IMR-90 (cell line): Measurements from ENCODE around the gene GRM5. TPM values are rescaled to one million over a fixed set of nuclear protein-coding genes. Genes with fewer than 3 reads are reported as not detected.

Source experiments
- ATAC-seq: fragments of 200-7000 bp; cut with Tn5 transposase; 2 replicates; pipeline ENCODE4 v1.9.1; 2020; ENCODE audit warnings: low read depth, mild to moderate bottlenecking, moderate library complexity
- BruUV-seq: library from RNA; stranded (reverse); fragments of 400-500 nt; replicated peaks from 2 replicates; lab custom pipeline; 2021; lab: Mats Ljungman, UMichigan
- CTCF ChIA-PET: fragments of 300-600 bp; formaldehyde crosslinking; extraction: SDS; loops from one replicate; lab custom pipeline; 2021; ENCODE audit warnings: antibody characterized with exemption; lab: Yijun Ruan, JAX
- POLR2A ChIA-PET: fragments of 300-600 bp; sonication (Branson Sonifier 250); formaldehyde crosslinking; loops from one replicate; lab custom pipeline; 2022; ENCODE audit warnings: antibody characterized with exemption; ENCODE audit not compliant: unreplicated experiment; lab: Charles Lee
- DNase-seq: peaks from one replicate; pipeline ENCODE4 v3.0.0; 2013
- H2AFZ ChIP-seq: replicated peaks from 2 replicates; pipeline ENCODE3; 2013; ENCODE audit warnings: low read length, mild to moderate bottlenecking; ENCODE audit not compliant: poor library complexity
- H2AK5ac ChIP-seq: 2 replicates; pipeline ENCODE4 v1.6.1; 2013; ENCODE audit warnings: low read depth, low read length, inconsistent platforms
- H2AK9ac ChIP-seq: replicated peaks from 2 replicates; pipeline ENCODE3; 2013; ENCODE audit warnings: mild to moderate bottlenecking, low read depth, low read length, moderate library complexity; ENCODE audit not compliant: poor library complexity
- H2BK120ac ChIP-seq: 2 replicates; pipeline ENCODE4 v1.6.1; 2013; ENCODE audit warnings: low read depth, low read length, inconsistent platforms
- H2BK15ac ChIP-seq: 3 replicates; pipeline ENCODE4 v1.6.1; 2013; ENCODE audit warnings: low read depth, low read length, inconsistent platforms
- H2BK20ac ChIP-seq: 2 replicates; pipeline ENCODE4 v1.6.1; 2013; ENCODE audit warnings: low read depth, mild to moderate bottlenecking, inconsistent platforms, low read length, moderate library complexity
- H2BK5ac ChIP-seq: 2 replicates; pipeline ENCODE4 v1.6.1; 2013; ENCODE audit warnings: mild to moderate bottlenecking, low read depth, low read length, inconsistent platforms; ENCODE audit not compliant: poor library complexity, severe bottlenecking
- H3K14ac ChIP-seq: replicated peaks from 2 replicates; pipeline ENCODE4 v1.6.1; 2013; ENCODE audit warnings: low read depth, low read length, inconsistent platforms
- H3K18ac ChIP-seq: 2 replicates; pipeline ENCODE4 v1.6.1; 2013; ENCODE audit warnings: low read depth, low read length, control low read depth
- H3K23ac ChIP-seq: 2 replicates; pipeline ENCODE4 v1.6.1; 2013; ENCODE audit warnings: low read depth, low read length, inconsistent platforms
- H3K27ac ChIP-seq: 2 replicates; pipeline ENCODE4 v1.5.1; 2013; ENCODE audit warnings: mild to moderate bottlenecking, control low read depth, low read length; ENCODE audit not compliant: insufficient read depth
- H3K27me3 ChIP-seq: 2 replicates; pipeline ENCODE4 v1.6.1; 2013; ENCODE audit warnings: low read length; ENCODE audit not compliant: control insufficient read depth, insufficient read depth
- H3K36me3 ChIP-seq: 2 replicates; pipeline ENCODE4 v1.6.1; 2013; ENCODE audit warnings: low read length, mixed read lengths; ENCODE audit not compliant: control insufficient read depth, insufficient read depth
- H3K4ac ChIP-seq: 2 replicates; pipeline ENCODE4 v1.6.1; 2013; ENCODE audit warnings: low read depth, low read length, inconsistent platforms
- H3K4me1 ChIP-seq: 2 replicates; pipeline ENCODE4 v1.6.1; 2013; ENCODE audit warnings: low read length, mixed read lengths; ENCODE audit not compliant: control insufficient read depth, insufficient read depth
- H3K4me2 ChIP-seq: 2 replicates; pipeline ENCODE4 v1.6.1; 2013; ENCODE audit warnings: low read depth, mild to moderate bottlenecking, control low read depth, low read length, moderate library complexity
- H3K4me3 ChIP-seq: 2 replicates; pipeline ENCODE4 v1.5.1; 2013; ENCODE audit warnings: low read depth, mild to moderate bottlenecking, control low read depth, low read length, moderate library complexity; ENCODE audit not compliant: insufficient read depth
- H3K56ac ChIP-seq: 2 replicates; pipeline ENCODE4 v1.6.1; 2013; ENCODE audit warnings: low read length, inconsistent platforms; ENCODE audit not compliant: insufficient read depth; ENCODE audit errors: extremely low read depth
- H3K79me1 ChIP-seq, 2 experiments: 2 replicates each; pipeline ENCODE4 v1.6.1; 2013; ENCODE audit warnings: low read length in 2 of 2, inconsistent platforms in 1 of 2, low read depth in 1 of 2
- H3K9ac ChIP-seq: 2 replicates; pipeline ENCODE4 v1.6.1; 2013; ENCODE audit warnings: low read depth, low read length, control low read depth
- H3K9me1 ChIP-seq: 2 replicates; pipeline ENCODE4 v1.6.1; 2013; ENCODE audit warnings: low read length, inconsistent platforms; ENCODE audit not compliant: insufficient read depth
- H3K9me3 ChIP-seq: 2 replicates; pipeline ENCODE4 v1.6.1; 2013; ENCODE audit warnings: low read length; ENCODE audit not compliant: control insufficient read depth, insufficient read depth
- H4K20me1 ChIP-seq: 2 replicates; pipeline ENCODE4 v1.6.1; 2013; ENCODE audit warnings: low read length, inconsistent platforms; ENCODE audit not compliant: insufficient read depth
- H4K5ac ChIP-seq: 2 replicates; pipeline ENCODE4 v1.6.1; 2013; ENCODE audit warnings: mild to moderate bottlenecking, low read depth, low read length, control low read depth
- H4K8ac ChIP-seq, 2 experiments: 2 replicates each; pipeline ENCODE4 v1.6.1; 2013; ENCODE audit warnings: low read depth in 2 of 2, low read length in 2 of 2, control low read depth in 1 of 2, inconsistent platforms in 1 of 2
- H4K91ac ChIP-seq: 2 replicates; pipeline ENCODE4 v1.6.1; 2013; ENCODE audit warnings: low read depth, low read length, inconsistent platforms; ENCODE audit not compliant: insufficient read depth
- CEBPB ChIP-seq: IDR thresholded peaks from 2 replicates; pipeline ENCODE4 v1.6.1; 2012; ENCODE audit warnings: low read depth, low read length, improper control_type of control experiment
- CHD1 ChIP-seq: IDR thresholded peaks from 2 replicates; pipeline ENCODE4 v1.6.1; 2012; ENCODE audit warnings: low read depth, low read length, improper control_type of control experiment
- MAZ ChIP-seq: IDR thresholded peaks from 2 replicates; pipeline ENCODE4 v1.6.1; 2012; ENCODE audit warnings: low read depth, mild to moderate bottlenecking, low read length, improper control_type of control experiment, moderate library complexity, borderline replicate concordance
- NFE2L2 ChIP-seq: fragments of 150-350 bp; IDR thresholded peaks from 2 replicates; pipeline ENCODE4 v1.6.1; 2016; ENCODE audit warnings: low read depth, mild to moderate bottlenecking, low read length
- POLR2A ChIP-seq: IDR thresholded peaks from 2 replicates; pipeline ENCODE4 v1.6.1; 2012; ENCODE audit warnings: mild to moderate bottlenecking, low read depth, low read length
- RAD21 ChIP-seq: IDR thresholded peaks from 2 replicates; pipeline ENCODE4 v1.6.1; 2012; ENCODE audit warnings: low read length, improper control_type of control experiment
- RFX5 ChIP-seq: IDR thresholded peaks from 2 replicates; pipeline ENCODE4 v1.8.0; 2012; ENCODE audit warnings: low read depth, mild to moderate bottlenecking, low read length, moderate library complexity
- SMC3 ChIP-seq: fragments of 150-350 bp; IDR thresholded peaks from 2 replicates; pipeline ENCODE4 v1.6.1; 2016; ENCODE audit warnings: low read depth, mild to moderate bottlenecking, antibody characterized with exemption, low read length, moderate library complexity
- WGBS, 2 experiments: methylation state at CpG; one replicate each; pipeline versions ENCODE4 v1.1.5 to v1.1.7; 2013; ENCODE audit warnings: missing lambda C conversion rate in 2 of 2; ENCODE audit not compliant: insufficient read length in 1 of 2; ENCODE audit errors: extremely low coverage in 2 of 2; 5-methylcytosine and 5-hydroxymethylcytosine counted together
- dilution Hi-C: fragments of 300-500 bp; cut with HindIII; formaldehyde crosslinking; loops from one replicate; pipeline ENCODE4 v1.14.3; 2018; ENCODE audit warnings: low sequenced_read_pairs; ENCODE audit not compliant: unreplicated experiment
- in situ Hi-C: fragments of 300-500 bp; cut with MboI; formaldehyde crosslinking; loops from 3 replicates; pipeline ENCODE4 v1.14.3; 2019; ENCODE audit warnings: low sequenced_read_pairs, inconsistent platforms, mixed read lengths
- intact Hi-C: fragments of 100-400 bp; cut with micrococcal nuclease; formaldehyde crosslinking; loops from 2 replicates; pipeline ENCODE4 v1.10.0; 2022
- polyA plus RNA-seq, 3 experiments: library from polyadenylated mRNA; depleted of rRNA; stranded (reverse); fragments of >200 nt; gene quantifications; 2 replicates each; pipeline ENCODE4 v1.2.3, GENCODE V29; 2012; ENCODE audit warnings: low replicate concordance in 1 of 3
- total RNA-seq: library from RNA; depleted of rRNA; stranded (reverse); fragments of >200 nt; gene quantifications from 2 replicates; pipeline ENCODE4 v1.2.3, GENCODE V29; 2012

Gene GRM5
- total and polyA plus RNA-seq, 2 of the 4 experiments (the other 2 are of a cell fraction), result under 0.01 TPM

DNA sequence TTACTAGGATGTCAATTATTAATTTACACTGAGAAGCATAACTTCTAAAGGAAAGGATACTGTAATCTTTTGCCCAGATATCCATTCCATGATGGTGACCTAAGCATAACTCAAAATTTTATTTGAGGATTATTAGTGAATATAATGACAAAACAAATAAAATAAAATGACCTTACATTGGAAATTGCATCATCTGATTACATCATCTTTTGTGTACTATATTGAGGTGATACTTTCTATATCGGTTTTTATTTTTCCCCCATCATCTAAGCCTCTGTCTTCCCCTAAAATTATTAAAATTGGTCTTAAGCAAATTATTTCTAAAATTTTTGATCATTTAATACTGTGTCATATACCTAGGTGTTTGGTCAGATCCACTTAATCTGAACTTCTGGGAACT, 578.1 kb downstream of the GRM5 start:
- no peak overlapping the region for H2AK9ac ChIP-seq
- no peak overlapping the region for H3K56ac ChIP-seq
- H3K9ac ChIP-seq, result no peak overlapping the region
- no peak overlapping the region for H3K23ac ChIP-seq
- ChIA-PET POLR2A (interaction anchor here (0.6 kb wide), 1 partner anchor 44 kb away, joined by 3 read pairs; no protein-coding TSS in a partner anchor), CTCF (no interaction called here)
- no peak for TF ChIP-seq RAD21
- TF ChIP-seq CEBPB, result peak; percentile 46; the same call in 1 of the 2 replicates
- TF ChIP-seq POLR2A, result no peak
- no peak for TF ChIP-seq SMC3
- TF ChIP-seq MAZ, result no peak
- TF ChIP-seq NFE2L2, result no peak
- TF ChIP-seq CHD1, result no peak
- TF ChIP-seq RFX5, result no peak
- dilution Hi-C loops, result no loop called here
- H3K4me1 ChIP-seq, result no peaks in the 10 kb centered on the region; the same call in 1 of the 2 replicates
- no peak overlapping the region; the same call in 2 of the 3 replicates for H2BK15ac ChIP-seq
- WGBS, 2 experiments, result no CpG with 5 or more reads among the region's 1 CpG
- no peaks in the 10 kb centered on the region for H3K27me3 ChIP-seq
- H3K79me1 ChIP-seq, result no peaks in the 10 kb centered on the region
- no peak for DNase-seq
- no peak overlapping the region for H3K4ac ChIP-seq
- H4K5ac ChIP-seq, result no peak overlapping the region
- H3K36me3 ChIP-seq, result no peaks in the 10 kb centered on the region
- H2AFZ ChIP-seq, result no peak overlapping the region
- no peak overlapping the region for H3K27ac ChIP-seq
- BruUV-seq, result no TSS peak
- H4K91ac ChIP-seq, result no peak overlapping the region
- H2AK5ac ChIP-seq, result no peak overlapping the region
- H4K20me1 ChIP-seq, result no peaks in the 10 kb centered on the region
- no peak overlapping the region for H4K8ac ChIP-seq
- no peak overlapping the region for H2BK120ac ChIP-seq
- H3K4me3 ChIP-seq, result no peak overlapping the region
- H3K9me3 ChIP-seq, result no peaks in the 10 kb centered on the region
- no peak overlapping the region for H3K4me2 ChIP-seq
- in situ Hi-C loops, result no loop called here
- no peak overlapping the region for H3K14ac ChIP-seq
- H3K18ac ChIP-seq, result no peak overlapping the region
- no peak overlapping the region for H2BK20ac ChIP-seq
- intact Hi-C loops, result no loop called here
- H3K9me1 ChIP-seq, result no peaks in the 10 kb centered on the region
- ATAC-seq, result no peak
- H2BK5ac ChIP-seq, result no peak overlapping the region
